OCI-LY1 (cell line): Measurements from ENCODE around the gene CHMP2B.
"Not testable (repeated sequence)": the region's sequence is repeated elsewhere in the genome, so short reads cannot be mapped to it uniquely, and the experiment has no call there.

ENCODE experiments used
- H2AFZ ChIP-seq: fragments of 200-600 bp; sonication (generic), shearing (Covaris generic); 2 replicates; pipeline ENCODE4 v1.6.0; 2014; ENCODE audit warnings: antibody characterized with exemption, mild to moderate bottlenecking, low read length
- H3F3A ChIP-seq: fragments of 200-600 bp; sonication (generic), shearing (Covaris generic); 2 replicates; pipeline ENCODE4 v1.6.0; 2014; ENCODE audit warnings: mild to moderate bottlenecking, antibody characterized with exemption, low read length, moderate library complexity; ENCODE audit not compliant: insufficient read depth
- H3K27ac ChIP-seq: fragments of 200-600 bp; sonication (generic); 2 replicates; pipeline ENCODE4 v1.5.1; 2014; ENCODE audit warnings: low read length, mixed run types, mild to moderate bottlenecking, low read depth; ENCODE audit not compliant: poor library complexity, severe bottlenecking
- H3K27me3 ChIP-seq: fragments of 200-600 bp; sonication (generic); 2 replicates; pipeline ENCODE4 v1.6.0; 2014; ENCODE audit warnings: antibody characterized with exemption, mild to moderate bottlenecking, low read length, moderate library complexity; ENCODE audit not compliant: insufficient read depth
- H3K36me3 ChIP-seq: fragments of 200-600 bp; sonication (generic); 2 replicates; pipeline ENCODE4 v1.6.1; 2014; ENCODE audit warnings: mild to moderate bottlenecking, antibody characterized with exemption, low read length, moderate library complexity, mixed read lengths; ENCODE audit not compliant: insufficient read depth
- H3K4me1 ChIP-seq: fragments of 200-600 bp; sonication (generic); 2 replicates; pipeline ENCODE4 v1.5.1; 2014; ENCODE audit warnings: mild to moderate bottlenecking, low read length, moderate library complexity; ENCODE audit not compliant: insufficient read depth, severe bottlenecking
- H3K4me2 ChIP-seq: fragments of 200-600 bp; sonication (generic), shearing (Covaris generic); 2 replicates; pipeline ENCODE4 v1.6.1; 2014; ENCODE audit warnings: low read length
- H3K4me3 ChIP-seq: fragments of 200-600 bp; sonication (generic); 2 replicates; pipeline ENCODE4 v1.5.1; 2014; ENCODE audit warnings: low read length, low read depth, mild to moderate bottlenecking, mixed read lengths; ENCODE audit not compliant: poor library complexity, severe bottlenecking
- H3K79me2 ChIP-seq: fragments of 200-600 bp; shearing (Covaris generic); 2 replicates; pipeline ENCODE4 v1.6.1; 2016; ENCODE audit warnings: mixed run types, low read length, mixed read lengths; ENCODE audit not compliant: insufficient read depth
- H3K9ac ChIP-seq: fragments of 200-600 bp; sonication (generic), shearing (Covaris generic); 2 replicates; pipeline ENCODE4 v1.6.1; 2014; ENCODE audit warnings: mild to moderate bottlenecking, low read length, mixed read lengths
- H3K9me2 ChIP-seq: fragments of 200-600 bp; sonication (generic), shearing (Covaris generic); 2 replicates; pipeline ENCODE4 v1.6.1; 2014; ENCODE audit warnings: low read depth, mild to moderate bottlenecking, low read length, mixed read lengths
- H3K9me3 ChIP-seq: fragments of 200-600 bp; shearing (Covaris generic); 2 replicates; pipeline ENCODE4 v1.6.1; 2014; ENCODE audit warnings: low read length, mixed read lengths
- H4K20me1 ChIP-seq: fragments of 200-600 bp; sonication (generic), shearing (Covaris generic); 2 replicates; pipeline ENCODE4 v1.6.0; 2016; ENCODE audit warnings: mild to moderate bottlenecking, low read length; ENCODE audit not compliant: insufficient read depth
- CTCF ChIP-seq: fragments of 200-600 bp; sonication (generic), shearing (Covaris generic); IDR thresholded peaks from 2 replicates; pipeline ENCODE4 v1.5.1; 2017; ENCODE audit warnings: mild to moderate bottlenecking, antibody characterized with exemption, low read length, moderate library complexity, mixed read lengths
- EZH2 ChIP-seq: fragments of 200-600 bp; sonication (generic), shearing (Covaris generic); IDR thresholded peaks from 2 replicates; pipeline ENCODE4 v1.8.0; 2017; ENCODE audit warnings: borderline replicate concordance, mixed run types, mild to moderate bottlenecking, antibody characterized with exemption, low read length, moderate library complexity, mixed read lengths

Gene CHMP2B

GRCh38 chr3:87298111-87298718, 71.1 kb downstream of the CHMP2B start:
- no peaks in the 10 kb centered on the region for H3K4me1 ChIP-seq
- H4K20me1 ChIP-seq: no peaks in the 10 kb centered on the region
- TF ChIP-seq CTCF: peak; percentile 66
- no peak for TF ChIP-seq EZH2
- no peak overlapping the region for H3K4me3 ChIP-seq
- no peaks in the 10 kb centered on the region for H3K27me3 ChIP-seq
- no peaks in the 10 kb centered on the region for H3K9me3 ChIP-seq
- no peak overlapping the region for H3K9ac ChIP-seq
- H3K36me3 ChIP-seq: no peaks in the 10 kb centered on the region
- no peak overlapping the region for H2AFZ ChIP-seq
- no peaks in the 10 kb centered on the region for H3K79me2 ChIP-seq
- no peaks in the 10 kb centered on the region for H3K9me2 ChIP-seq
- H3F3A ChIP-seq: no peaks in the 10 kb centered on the region
- no peak overlapping the region for H3K27ac ChIP-seq
- no peak overlapping the region for H3K4me2 ChIP-seq

GRCh38 chr3:87305031-87305430, 77.9 kb downstream of the CHMP2B start:
- H2AFZ ChIP-seq, H3K4me2 ChIP-seq, H3K4me3 ChIP-seq, H3K9me3 ChIP-seq, H3K9me2 ChIP-seq, H3K27me3 ChIP-seq, H3K36me3 ChIP-seq, H3K9ac ChIP-seq, H3K4me1 ChIP-seq, H4K20me1 ChIP-seq, H3F3A ChIP-seq, H3K27ac ChIP-seq, H3K79me2 ChIP-seq: not testable (repeated sequence)
